ENCODE data around the gene CAGE1.

CAGE1 gene

DNA sequence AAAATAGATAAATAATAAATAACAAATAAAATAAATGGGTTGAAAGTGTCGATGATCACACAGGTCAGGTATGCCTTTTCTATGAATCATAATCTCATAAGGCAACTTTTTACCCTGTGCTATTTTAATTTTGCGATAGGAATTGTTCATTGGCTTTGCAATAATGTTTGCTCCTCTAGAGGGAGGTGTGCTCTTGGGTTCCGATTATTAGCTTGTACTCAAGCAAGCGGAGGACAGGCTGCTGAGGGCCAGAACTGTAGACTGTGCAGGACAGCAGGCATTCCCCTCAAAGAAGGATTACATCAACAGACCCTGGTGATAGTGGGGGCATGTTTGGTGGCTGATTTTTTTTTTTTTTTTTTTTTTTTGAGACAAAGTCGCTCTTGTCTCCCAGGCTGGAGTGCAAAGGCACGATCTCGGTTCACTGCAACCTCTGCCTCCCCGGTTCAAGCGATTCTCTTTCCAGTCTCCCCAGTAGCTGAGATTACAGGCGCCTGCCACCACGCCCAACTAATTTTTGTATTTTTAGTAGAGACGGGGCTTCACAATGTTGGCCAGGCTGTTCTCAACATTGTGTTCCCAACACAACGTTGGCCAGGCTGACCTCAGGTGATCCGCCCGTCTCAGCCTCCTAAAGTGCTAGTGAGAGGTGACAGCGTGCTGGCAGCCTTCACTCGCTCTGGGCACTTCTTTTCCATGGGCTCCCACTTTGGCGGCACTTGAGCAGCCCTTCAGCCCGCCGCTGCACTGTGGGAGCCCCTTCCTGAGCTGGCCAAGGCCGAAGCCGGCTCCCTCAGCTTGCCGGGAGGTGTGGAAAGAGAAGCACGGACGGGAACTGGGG, 35.6 kb upstream of the CAGE1 start:
- DNase-seq (ENCODE audit: low read depth) = peak; percentile 69
- H3K4me3 ChIP-seq (ENCODE audit: low read length) = no peak overlapping the region
- H3K36me3 ChIP-seq (ENCODE audit: control insufficient read depth, insufficient read depth, low read length, severe bottlenecking) = no peaks in the 10 kb centered on the region
- no peaks in the 10 kb centered on the region for H3K27me3 ChIP-seq (replicated peaks; ENCODE audit: control insufficient read depth, insufficient read depth, low read length)
- peaks cover 13% of the 10 kb centered on the region for H3K4me1 ChIP-seq (ENCODE audit: control insufficient read depth, insufficient read depth, low read length)
- no peaks in the 10 kb centered on the region for H3K9me3 ChIP-seq (ENCODE audit: control insufficient read depth, low read length)
- H3K9ac ChIP-seq (ENCODE audit: low read length) = no peak overlapping the region

DNA sequence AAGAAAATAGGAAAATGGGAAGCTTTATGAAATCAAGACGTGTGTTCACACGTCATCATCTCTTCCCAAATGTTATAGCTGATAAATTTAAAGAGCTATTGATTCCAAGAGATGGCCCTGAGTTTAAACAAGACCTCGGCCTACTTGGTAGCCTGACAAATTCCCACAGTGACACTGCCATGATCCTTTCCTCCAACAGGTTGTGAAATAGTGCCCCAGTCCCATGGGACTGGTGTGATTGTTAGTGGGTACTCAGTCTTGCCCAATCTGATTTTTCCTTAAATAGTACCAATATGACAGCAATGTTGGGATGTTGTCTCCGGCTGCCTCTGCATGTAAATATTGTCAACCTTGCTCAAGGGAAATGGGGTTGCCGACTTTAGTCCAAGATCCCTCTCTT, 34.5 kb upstream of the CAGE1 start:
- H3K9me3 ChIP-seq (ENCODE audit: control insufficient read depth, low read length) = no peaks in the 10 kb centered on the region
- H3K4me3 ChIP-seq (ENCODE audit: low read length) = no peak overlapping the region
- no peak for DNase-seq (ENCODE audit: low read depth)
- no peaks in the 10 kb centered on the region for H3K27me3 ChIP-seq (replicated peaks; ENCODE audit: control insufficient read depth, insufficient read depth, low read length)
- H3K9ac ChIP-seq (ENCODE audit: low read length) = no peak overlapping the region
- H3K36me3 ChIP-seq (ENCODE audit: control insufficient read depth, insufficient read depth, low read length, severe bottlenecking) = no peaks in the 10 kb centered on the region
- H3K4me1 ChIP-seq (ENCODE audit: control insufficient read depth, insufficient read depth, low read length) = peaks cover 18% of the 10 kb centered on the region

DNA sequence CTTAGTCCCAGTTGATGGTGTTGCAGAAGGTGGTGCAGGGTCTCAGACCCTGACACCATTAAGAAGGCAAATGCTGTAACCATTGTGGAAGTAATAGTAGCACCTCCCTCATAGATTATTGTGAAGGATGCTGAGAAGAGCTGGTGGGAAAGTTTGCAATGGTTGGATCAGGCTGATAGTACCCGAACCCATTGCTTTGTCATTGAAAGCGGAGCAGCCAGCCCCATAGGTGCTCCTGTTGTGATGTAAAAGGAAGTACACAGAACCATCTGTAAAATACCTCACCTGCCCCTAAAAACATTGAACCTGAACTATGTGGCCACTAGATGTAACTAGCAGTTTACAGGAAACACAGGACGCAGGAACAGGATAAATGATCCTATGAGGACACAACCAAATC, 31.5 kb upstream of the CAGE1 start:
- Histone ChIP-seq H3K4me3 (ENCODE audit: low read length) (no peak overlapping the region), H3K9me3 (ENCODE audit: control insufficient read depth, low read length) (no peaks in the 10 kb centered on the region)
- no peak for DNase-seq (ENCODE audit: low read depth)

DNA sequence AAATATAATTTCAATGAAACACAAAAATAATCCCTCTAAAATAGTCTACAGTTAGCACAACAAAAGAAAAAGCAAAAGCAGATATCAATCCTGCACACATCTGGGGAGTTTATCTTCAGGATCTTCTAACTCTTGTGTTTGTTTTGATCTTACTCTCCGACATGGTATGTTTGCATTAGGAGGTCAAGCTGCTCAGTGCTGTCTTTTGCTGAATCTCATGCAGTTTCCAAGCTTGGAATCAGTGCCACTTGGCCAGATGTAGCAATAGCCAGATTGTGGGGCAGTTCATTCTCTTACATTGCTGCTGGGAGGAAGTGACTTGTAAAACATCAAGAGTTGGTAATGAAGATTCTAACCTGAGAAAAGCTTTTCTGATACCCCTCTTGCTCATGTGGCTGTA, 29.5 kb upstream of the CAGE1 start:
- Histone ChIP-seq H3K27me3 (replicated peaks; ENCODE audit: control insufficient read depth, insufficient read depth, low read length) (no peaks in the 10 kb centered on the region), H3K9ac (ENCODE audit: low read length) (no peak overlapping the region), H3K36me3 (ENCODE audit: control insufficient read depth, insufficient read depth, low read length, severe bottlenecking) (peaks cover 41% of the 10 kb centered on the region), H3K4me1 (ENCODE audit: control insufficient read depth, insufficient read depth, low read length) (peaks cover 20% of the 10 kb centered on the region), H3K9me3 (ENCODE audit: control insufficient read depth, low read length) (no peaks in the 10 kb centered on the region), H3K4me3 (ENCODE audit: low read length) (no peak overlapping the region)
- DNase-seq (ENCODE audit: low read depth) = peak; percentile 55

More for the DNA sequence above, 31.5 kb upstream of the CAGE1 start:
- Histone ChIP-seq H3K9ac (ENCODE audit: low read length) (no peak overlapping the region), H3K4me1 (ENCODE audit: control insufficient read depth, insufficient read depth, low read length) (peaks cover 20% of the 10 kb centered on the region), H3K36me3 (ENCODE audit: control insufficient read depth, insufficient read depth, low read length, severe bottlenecking) (peaks cover 22% of the 10 kb centered on the region), H3K27me3 (replicated peaks; ENCODE audit: control insufficient read depth, insufficient read depth, low read length) (no peaks in the 10 kb centered on the region)

DNA sequence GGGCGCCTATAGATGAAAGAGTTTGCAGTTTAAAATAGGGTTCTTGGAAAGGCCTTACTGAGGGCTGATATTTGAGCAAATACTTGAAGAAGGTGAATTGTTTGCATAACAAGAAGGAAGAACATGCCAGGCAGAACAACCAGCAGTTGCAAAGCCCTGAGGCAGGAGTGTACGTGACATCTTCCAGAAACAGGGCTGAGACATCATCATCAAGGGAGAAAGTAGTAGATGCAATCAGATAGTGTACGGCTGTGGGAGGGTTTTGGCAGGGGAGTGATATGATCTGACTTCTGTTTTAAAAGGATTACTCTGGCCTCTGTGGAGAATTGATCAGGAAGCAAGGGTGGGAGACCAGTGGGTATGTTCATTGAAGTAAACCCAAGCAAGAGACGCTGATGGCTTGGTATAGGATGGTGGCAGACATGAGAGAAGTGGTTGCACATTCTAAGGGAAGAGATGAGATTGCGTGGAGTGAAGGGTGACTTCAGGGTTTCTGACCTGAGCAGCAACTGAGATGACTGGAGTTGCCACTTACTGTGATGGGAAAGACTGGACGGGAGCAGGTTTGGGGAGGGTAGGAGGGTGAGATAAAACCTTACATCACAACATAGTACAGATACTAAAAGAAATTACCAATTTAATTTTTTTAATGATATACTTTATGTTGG, 28.8 kb upstream of the CAGE1 start:
- peaks cover 48% of the 10 kb centered on the region for H3K36me3 ChIP-seq (ENCODE audit: control insufficient read depth, insufficient read depth, low read length, severe bottlenecking)

DNA sequence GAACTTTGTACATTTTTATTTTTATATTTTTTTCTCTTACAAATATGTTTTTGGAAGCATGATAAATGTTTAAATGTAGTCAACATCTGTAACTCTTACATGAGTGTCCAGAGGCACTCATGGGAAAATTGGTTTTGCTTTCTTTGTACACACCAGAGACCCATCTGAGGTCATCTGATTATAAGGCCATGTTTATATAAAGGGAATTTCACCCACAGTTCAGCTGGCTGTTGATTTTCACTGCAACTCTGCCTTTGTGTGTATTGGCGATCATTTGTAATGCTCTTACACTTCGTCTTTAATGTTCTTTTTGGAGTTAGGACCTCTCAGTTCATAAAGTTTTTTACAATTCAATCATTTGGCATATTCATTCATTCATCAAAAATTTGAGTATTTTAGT, 28.1 kb upstream of the CAGE1 start:
- Histone ChIP-seq H3K9ac (ENCODE audit: low read length) (no peak overlapping the region), H3K27me3 (replicated peaks; ENCODE audit: control insufficient read depth, insufficient read depth, low read length) (no peaks in the 10 kb centered on the region), H3K4me1 (ENCODE audit: control insufficient read depth, insufficient read depth, low read length) (peaks cover 18% of the 10 kb centered on the region), H3K4me3 (ENCODE audit: low read length) (no peak overlapping the region), H3K36me3 (ENCODE audit: control insufficient read depth, insufficient read depth, low read length, severe bottlenecking) (peaks cover 54% of the 10 kb centered on the region), H3K9me3 (ENCODE audit: control insufficient read depth, low read length) (no peaks in the 10 kb centered on the region)
- DNase-seq (ENCODE audit: low read depth) = no peak

More for the DNA sequence above, 28.8 kb upstream of the CAGE1 start:
- Histone ChIP-seq H3K27me3 (replicated peaks; ENCODE audit: control insufficient read depth, insufficient read depth, low read length) (no peaks in the 10 kb centered on the region), H3K4me1 (ENCODE audit: control insufficient read depth, insufficient read depth, low read length) (peaks cover 19% of the 10 kb centered on the region), H3K4me3 (ENCODE audit: low read length) (no peak overlapping the region), H3K9me3 (ENCODE audit: control insufficient read depth, low read length) (no peaks in the 10 kb centered on the region), H3K9ac (ENCODE audit: low read length) (no peak overlapping the region)
- peak; percentile 30 for DNase-seq (ENCODE audit: low read depth)

DNA sequence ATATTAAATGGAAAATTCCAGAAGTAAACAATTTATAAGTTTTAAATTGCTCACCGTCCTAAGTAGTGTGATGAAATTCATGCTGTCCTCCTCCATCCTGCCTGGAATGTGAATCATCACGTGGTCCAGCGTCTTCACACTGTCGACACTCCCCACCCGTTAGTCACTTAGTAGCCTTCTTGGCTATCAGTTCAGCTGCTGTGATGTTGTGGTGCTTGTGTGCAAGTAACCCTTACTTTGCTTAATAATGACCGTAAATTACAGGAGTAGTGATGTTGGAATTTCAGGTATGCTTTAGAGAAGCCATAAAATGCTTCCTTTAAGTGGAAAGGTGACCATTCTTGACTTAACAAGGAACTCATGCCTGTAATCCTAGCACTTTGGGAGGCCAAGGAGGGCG, 25.3 kb upstream of the CAGE1 start:
- no peaks in the 10 kb centered on the region for H3K27me3 ChIP-seq (replicated peaks; ENCODE audit: control insufficient read depth, insufficient read depth, low read length)
- DNase-seq (ENCODE audit: low read depth) = no peak

DNA sequence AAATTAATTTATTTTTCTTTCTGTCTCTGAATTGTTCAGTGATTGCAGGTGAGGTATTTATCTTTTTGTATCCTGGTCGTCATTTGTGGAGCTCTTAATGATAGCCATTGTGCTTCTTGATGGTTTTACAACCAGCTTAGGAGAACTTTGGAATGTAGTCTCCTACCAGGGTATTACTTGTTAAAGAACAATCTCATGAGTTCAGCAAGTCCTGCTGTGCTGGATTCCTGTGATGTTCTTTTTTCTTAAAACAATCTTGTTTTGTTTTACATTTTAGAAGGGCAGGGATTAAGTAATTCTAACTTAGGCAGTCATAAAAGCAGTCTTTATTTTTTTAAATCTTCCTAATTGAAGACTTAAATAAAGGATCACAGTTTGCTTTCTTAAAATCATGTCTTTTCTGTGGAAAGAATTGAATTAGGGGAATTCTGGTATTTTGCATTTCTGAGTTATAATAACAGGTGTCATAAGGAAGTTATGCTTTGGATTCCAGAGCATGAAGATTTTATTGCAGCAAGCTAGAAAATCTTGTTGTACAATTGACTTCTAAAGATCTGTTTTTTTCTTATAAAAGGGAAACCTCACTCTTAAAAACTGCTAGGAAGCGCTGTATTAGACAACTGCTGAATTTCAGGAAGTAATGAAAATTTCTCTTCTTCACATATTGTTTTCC, 23.7 kb upstream of the CAGE1 start:
- Histone ChIP-seq H3K36me3 (ENCODE audit: control insufficient read depth, insufficient read depth, low read length, severe bottlenecking) (peaks cover 87% of the 10 kb centered on the region), H3K4me3 (ENCODE audit: low read length) (no peak overlapping the region)
- no peak for DNase-seq (ENCODE audit: low read depth)

More for the DNA sequence above, 25.3 kb upstream of the CAGE1 start:
- peak overlapping the region; percentile 20 for H3K4me3 ChIP-seq (ENCODE audit: low read length)
- no peak overlapping the region for H3K9ac ChIP-seq (ENCODE audit: low read length)
- no peaks in the 10 kb centered on the region for H3K9me3 ChIP-seq (ENCODE audit: control insufficient read depth, low read length)
- H3K36me3 ChIP-seq (ENCODE audit: control insufficient read depth, insufficient read depth, low read length, severe bottlenecking) = peaks cover 80% of the 10 kb centered on the region
- H3K4me1 ChIP-seq (ENCODE audit: control insufficient read depth, insufficient read depth, low read length) = peaks cover 18% of the 10 kb centered on the region

DNA sequence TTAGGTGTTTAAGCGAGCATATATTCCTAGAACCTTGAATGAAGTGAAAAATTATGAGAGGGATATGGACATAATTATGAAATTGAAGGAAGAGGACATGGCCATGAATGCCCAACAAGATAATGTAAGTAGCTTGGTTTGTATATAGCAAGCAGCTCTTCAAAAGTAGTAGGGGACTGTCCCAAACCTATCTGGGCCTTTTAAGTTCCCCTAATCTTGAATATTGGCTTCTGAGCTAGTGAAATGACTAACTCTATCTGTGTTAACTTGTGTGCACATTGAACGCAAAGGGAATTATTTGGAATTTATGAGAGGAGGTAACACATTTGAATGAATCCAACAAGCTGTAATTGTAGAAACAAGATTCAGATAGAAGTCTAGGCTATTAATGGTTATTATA, 21.8 kb upstream of the CAGE1 start:
- no peak for DNase-seq (ENCODE audit: low read depth)
- Histone ChIP-seq H3K9ac (ENCODE audit: low read length) (no peak overlapping the region), H3K4me3 (ENCODE audit: low read length) (no peak overlapping the region), H3K36me3 (ENCODE audit: control insufficient read depth, insufficient read depth, low read length, severe bottlenecking) (peaks cover 88% of the 10 kb centered on the region), H3K27me3 (replicated peaks; ENCODE audit: control insufficient read depth, insufficient read depth, low read length) (no peaks in the 10 kb centered on the region), H3K9me3 (ENCODE audit: control insufficient read depth, low read length) (no peaks in the 10 kb centered on the region), H3K4me1 (ENCODE audit: control insufficient read depth, insufficient read depth, low read length) (peaks cover 12% of the 10 kb centered on the region)

More for the DNA sequence above, 23.7 kb upstream of the CAGE1 start:
- Histone ChIP-seq H3K27me3 (replicated peaks; ENCODE audit: control insufficient read depth, insufficient read depth, low read length) (no peaks in the 10 kb centered on the region), H3K9ac (ENCODE audit: low read length) (no peak overlapping the region), H3K4me1 (ENCODE audit: control insufficient read depth, insufficient read depth, low read length) (peaks cover 12% of the 10 kb centered on the region), H3K9me3 (ENCODE audit: control insufficient read depth, low read length) (no peaks in the 10 kb centered on the region)

DNA sequence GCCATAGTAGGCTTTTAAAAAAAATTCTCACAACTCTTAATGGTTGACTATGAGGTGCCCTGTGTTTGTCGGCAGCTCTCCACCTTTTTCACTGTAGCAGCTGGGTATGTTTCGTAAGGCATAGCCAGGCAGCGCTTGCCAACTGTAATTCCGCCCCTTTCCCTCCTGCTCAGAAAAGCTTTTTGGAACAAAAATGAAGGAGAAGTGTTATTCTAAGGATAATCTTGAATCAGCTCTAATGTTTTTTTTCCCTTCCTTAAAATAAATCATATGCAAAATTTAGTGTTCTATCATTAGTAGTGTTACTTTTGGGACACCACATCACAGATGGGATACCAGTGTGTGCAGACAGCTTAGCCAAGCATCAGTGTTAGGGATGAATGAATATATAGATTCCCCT, 21.3 kb upstream of the CAGE1 start:
- no peak overlapping the region for H3K4me3 ChIP-seq (ENCODE audit: low read length)

DNA sequence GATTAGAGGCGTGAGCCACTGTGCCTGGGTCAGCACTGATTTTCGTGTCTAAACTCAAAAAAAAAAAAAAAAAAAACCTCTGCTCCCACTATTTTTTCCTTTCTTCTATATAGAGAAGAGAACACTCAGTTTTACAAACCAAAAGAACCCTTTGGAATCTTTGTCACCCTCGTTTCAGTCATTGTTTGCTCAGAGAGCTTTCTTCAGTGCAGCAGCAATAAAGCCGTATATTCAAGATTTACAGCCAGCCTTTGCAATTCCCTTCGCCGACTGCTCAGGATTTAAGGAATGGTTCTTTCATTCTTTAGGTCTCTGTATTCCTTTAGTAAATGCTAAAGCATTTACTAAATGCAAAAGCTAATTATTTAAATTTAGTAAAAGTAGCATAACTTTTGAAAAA, 20.2 kb upstream of the CAGE1 start:
- H3K4me1 ChIP-seq (ENCODE audit: control insufficient read depth, insufficient read depth, low read length) = peaks cover 12% of the 10 kb centered on the region
- no peaks in the 10 kb centered on the region for H3K27me3 ChIP-seq (replicated peaks; ENCODE audit: control insufficient read depth, insufficient read depth, low read length)
- H3K9ac ChIP-seq (ENCODE audit: low read length) = no peak overlapping the region
- H3K9me3 ChIP-seq (ENCODE audit: control insufficient read depth, low read length) = no peaks in the 10 kb centered on the region
- no peak for DNase-seq (ENCODE audit: low read depth)
- peaks cover 89% of the 10 kb centered on the region for H3K36me3 ChIP-seq (ENCODE audit: control insufficient read depth, insufficient read depth, low read length, severe bottlenecking)
- H3K4me3 ChIP-seq (ENCODE audit: low read length) = no peak overlapping the region

More for the DNA sequence above, 21.3 kb upstream of the CAGE1 start:
- no peaks in the 10 kb centered on the region for H3K9me3 ChIP-seq (ENCODE audit: control insufficient read depth, low read length)
- H3K36me3 ChIP-seq (ENCODE audit: control insufficient read depth, insufficient read depth, low read length, severe bottlenecking) = peaks cover 88% of the 10 kb centered on the region
- no peak overlapping the region for H3K9ac ChIP-seq (ENCODE audit: low read length)
- H3K4me1 ChIP-seq (ENCODE audit: control insufficient read depth, insufficient read depth, low read length) = peaks cover 12% of the 10 kb centered on the region
- H3K27me3 ChIP-seq (replicated peaks; ENCODE audit: control insufficient read depth, insufficient read depth, low read length) = no peaks in the 10 kb centered on the region
- no peak for DNase-seq (ENCODE audit: low read depth)

All from adipocyte (in vitro differentiated cells).